Measurements from ENCODE around the gene ABCA6. TPM values are rescaled to one million over a fixed set of nuclear protein-coding genes. Genes with fewer than 3 reads are reported as not detected.

The ABCA6 gene
- polyA plus RNA-seq, 1 experiment, result 0.36 TPM

GRCh38 chr17:69098625-69099024 lies 43.1 kb downstream of the ABCA6 start:
- DNase-seq (ENCODE audit: low read depth, low spot score), result no peak
- CTCF ChIA-PET, result interaction anchor here (1.0 to 1.4 kb wide), 2 partner anchors 13 kb away, joined by 3 to 5 read pairs; no protein-coding TSS in a partner anchor
- no peak for TF ChIP-seq CTCF (IDR thresholded peaks at IDR 0.05; ENCODE audit: low read depth, low read length)
- H3K27me3 ChIP-seq (ENCODE audit: control insufficient read depth, insufficient read depth, low read length), result no peaks in the 10 kb centered on the region
- H3K27ac ChIP-seq (ENCODE audit: low read depth, low read length), result no peak overlapping the region
- no peak overlapping the region for H3K4me3 ChIP-seq (ENCODE audit: low read depth, low read length)
- H3K9me3 ChIP-seq (ENCODE audit: control insufficient read depth, insufficient read depth, low read length), result no peaks in the 10 kb centered on the region
- POLR2A ChIA-PET, result no interaction called here

- Histone ChIP-seq H3K4me3 (ENCODE audit: low read depth, low read length) (no peak overlapping the region), H3K9me3 (ENCODE audit: control insufficient read depth, insufficient read depth, low read length) (no peaks in the 10 kb centered on the region), H3K27ac (ENCODE audit: low read depth, low read length) (no peak overlapping the region), H3K27me3 (ENCODE audit: control insufficient read depth, insufficient read depth, low read length) (no peaks in the 10 kb centered on the region)
- no peak for DNase-seq (ENCODE audit: low read depth, low spot score)
- ChIA-PET POLR2A (no interaction called here), CTCF (interaction anchor here (1.5 kb wide), 1 partner anchor 12 kb away, joined by 4 read pairs; no protein-coding TSS in a partner anchor)
- no peak for TF ChIP-seq CTCF (IDR thresholded peaks at IDR 0.05; ENCODE audit: low read depth, low read length)
Observed at GRCh38 chr17:69096541-69096940, 45.2 kb downstream of the ABCA6 start.

- Histone ChIP-seq H3K27me3 (ENCODE audit: control insufficient read depth, insufficient read depth, low read length) (no peaks in the 10 kb centered on the region), H3K9me3 (ENCODE audit: control insufficient read depth, insufficient read depth, low read length) (no peaks in the 10 kb centered on the region), H3K4me3 (ENCODE audit: low read depth, low read length) (no peak overlapping the region), H3K27ac (ENCODE audit: low read depth, low read length) (no peak overlapping the region)
- CTCF ChIA-PET, result no interaction called here
- no peak for TF ChIP-seq CTCF (IDR thresholded peaks at IDR 0.05; ENCODE audit: low read depth, low read length)
- POLR2A ChIA-PET, result no interaction called here
- no peak for DNase-seq (ENCODE audit: low read depth, low spot score)
Observed at GRCh38 chr17:69093995-69094394, 47.7 kb downstream of the ABCA6 start.

DNA sequence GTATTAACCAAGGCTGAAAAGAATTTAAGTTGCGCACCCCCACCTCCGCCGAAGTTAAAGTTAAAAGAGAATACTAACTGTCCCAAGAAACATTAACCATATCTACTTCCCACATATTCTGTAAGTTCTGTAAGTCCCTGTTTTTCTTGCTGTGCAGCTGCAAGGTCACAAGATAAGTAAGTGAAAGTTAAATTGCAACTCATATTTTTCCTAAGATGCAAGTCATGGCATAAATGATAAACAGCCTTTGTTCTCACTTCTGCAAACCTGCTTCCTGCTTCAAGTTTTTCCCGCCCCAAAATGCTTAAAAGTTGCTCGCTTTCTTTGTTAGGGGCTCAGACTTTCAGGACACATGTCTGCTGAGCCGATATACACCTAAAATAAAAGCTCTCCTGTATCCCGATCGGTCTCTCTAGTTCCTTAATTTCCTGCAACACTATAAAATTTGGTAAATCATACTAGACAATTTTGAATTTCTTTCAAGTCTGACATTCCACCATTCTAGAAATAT lies 48.4 kb downstream of the ABCA6 start:
- DNase-seq (ENCODE audit: low read depth, low spot score), result no peak
- ChIA-PET POLR2A (no interaction called here), CTCF (interaction anchor here (1.2 kb wide), 1 partner anchor 8 kb away, joined by 3 read pairs; no protein-coding TSS in a partner anchor)
- no peaks in the 10 kb centered on the region for H3K9me3 ChIP-seq (ENCODE audit: control insufficient read depth, insufficient read depth, low read length)
- no peak for TF ChIP-seq CTCF (IDR thresholded peaks at IDR 0.05; ENCODE audit: low read depth, low read length)
- H3K27ac ChIP-seq (ENCODE audit: low read depth, low read length), result no peak overlapping the region
- no peaks in the 10 kb centered on the region for H3K27me3 ChIP-seq (ENCODE audit: control insufficient read depth, insufficient read depth, low read length)
- H3K4me3 ChIP-seq (ENCODE audit: low read depth, low read length), result no peak overlapping the region

DNA sequence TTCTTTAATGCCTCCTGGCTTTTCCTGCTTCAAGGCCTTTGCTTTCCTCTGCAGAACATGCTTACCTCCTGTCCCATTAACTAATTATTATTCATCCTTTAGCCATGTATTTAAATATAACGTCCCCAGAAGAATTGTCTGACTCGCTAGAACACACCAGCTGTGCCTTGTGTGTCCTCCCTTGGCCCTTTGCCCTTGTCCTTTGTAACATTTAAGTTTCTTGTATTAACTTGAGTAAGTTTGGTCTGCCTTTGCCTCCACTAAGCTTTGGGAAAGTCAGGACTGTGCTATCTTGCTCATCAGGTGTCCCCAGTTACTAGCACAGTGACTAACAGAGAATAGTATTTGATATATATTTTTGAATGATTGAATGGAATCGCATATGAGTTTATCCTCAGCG lies 51.3 kb downstream of the ABCA6 start:
- Histone ChIP-seq H3K4me3 (ENCODE audit: low read depth, low read length) (no peak overlapping the region), H3K27ac (ENCODE audit: low read depth, low read length) (no peak overlapping the region), H3K9me3 (ENCODE audit: control insufficient read depth, insufficient read depth, low read length) (no peaks in the 10 kb centered on the region), H3K27me3 (ENCODE audit: control insufficient read depth, insufficient read depth, low read length) (no peaks in the 10 kb centered on the region)
- CTCF ChIA-PET, result no interaction called here
- DNase-seq (ENCODE audit: low read depth, low spot score), result no peak
- no peak for TF ChIP-seq CTCF (IDR thresholded peaks at IDR 0.05; ENCODE audit: low read depth, low read length)
- POLR2A ChIA-PET, result no interaction called here
